HepG2 (cell line): ENCODE data around the gene FHIT.

Experiments
- BHLHE40 ChIP-seq: IDR thresholded peaks from 2 replicates; pipeline ENCODE4 v1.6.1; 2011; ENCODE audit warnings: low read length, improper control_type of control experiment
- CBX2 ChIP-seq, 2 experiments: fragments of 200-600 bp in 1 of 2; sonication (generic); formaldehyde crosslinking in 1 of 2; IDR thresholded peaks; 2 replicates each; pipeline versions ENCODE4 v1.7.0 to v1.8.1; 2018 to 2022; ENCODE audit warnings: low read depth in 2 of 2, low read length in 1 of 2, mild to moderate bottlenecking in 1 of 2, missing genetic modification reagents in 1 of 2
- HDAC6 ChIP-seq: fragments of 200-600 bp; sonication (generic); IDR thresholded peaks from 2 replicates; pipeline ENCODE4 v1.7.0; 2017; ENCODE audit warnings: mild to moderate bottlenecking, antibody characterized with exemption, low read length, low read depth
- JUND ChIP-seq: sonication (generic); formaldehyde crosslinking; IDR thresholded peaks from 2 replicates; pipeline ENCODE4 v1.8.0; 2022; ENCODE audit warnings: mild to moderate bottlenecking, missing genetic modification reagents
- NAIF1 ChIP-seq: sonication (generic); formaldehyde crosslinking; IDR thresholded peaks from 2 replicates; pipeline ENCODE4 v1.5.0; 2020; ENCODE audit warnings: mild to moderate bottlenecking, missing genetic modification reagents, borderline replicate concordance
- NR1H2 ChIP-seq: sonication (generic); formaldehyde crosslinking; IDR thresholded peaks from 2 replicates; pipeline ENCODE4 v1.8.1; 2022; ENCODE audit warnings: low read depth, missing genetic modification reagents, borderline replicate concordance
- TAF1 ChIP-seq: sonication (generic); formaldehyde crosslinking; IDR thresholded peaks from 2 replicates; pipeline ENCODE4 v1.4.0; 2020; ENCODE audit warnings: missing genetic modification reagents
- TF ChIP-seq, protein P1 (sequence below), 2 experiments: IDR thresholded peaks; 2 replicates each; pipeline ENCODE4 v1.6.1; 2011 to 2012; ENCODE audit warnings: low read length in 2 of 2, borderline replicate concordance in 1 of 2, low read depth in 1 of 2, mild to moderate bottlenecking in 1 of 2, moderate library complexity in 1 of 2
- TF ChIP-seq, protein P2 (sequence below): sonication (generic); formaldehyde crosslinking; IDR thresholded peaks from 2 replicates; pipeline ENCODE4 v1.5.0; 2020; ENCODE audit warnings: mild to moderate bottlenecking, missing genetic modification reagents, moderate library complexity
- TF ChIP-seq, protein P3 (sequence below): sonication (generic); formaldehyde crosslinking; IDR thresholded peaks from 2 replicates; pipeline ENCODE4 v1.4.0; 2020; ENCODE audit warnings: missing genetic modification reagents

GRCh38 chr3:60290122-60290492 is 961.1 kb downstream of the FHIT start:
- TF ChIP-seq BHLHE40, result no peak
- TF ChIP-seq JUND, result no peak
- no peak for TF ChIP-seq TAF1 (CRISPR knock-in tag)
- no peak for TF ChIP-seq NR1H2 (CRISPR knock-in tag)
- TF ChIP-seq, protein P1, sequence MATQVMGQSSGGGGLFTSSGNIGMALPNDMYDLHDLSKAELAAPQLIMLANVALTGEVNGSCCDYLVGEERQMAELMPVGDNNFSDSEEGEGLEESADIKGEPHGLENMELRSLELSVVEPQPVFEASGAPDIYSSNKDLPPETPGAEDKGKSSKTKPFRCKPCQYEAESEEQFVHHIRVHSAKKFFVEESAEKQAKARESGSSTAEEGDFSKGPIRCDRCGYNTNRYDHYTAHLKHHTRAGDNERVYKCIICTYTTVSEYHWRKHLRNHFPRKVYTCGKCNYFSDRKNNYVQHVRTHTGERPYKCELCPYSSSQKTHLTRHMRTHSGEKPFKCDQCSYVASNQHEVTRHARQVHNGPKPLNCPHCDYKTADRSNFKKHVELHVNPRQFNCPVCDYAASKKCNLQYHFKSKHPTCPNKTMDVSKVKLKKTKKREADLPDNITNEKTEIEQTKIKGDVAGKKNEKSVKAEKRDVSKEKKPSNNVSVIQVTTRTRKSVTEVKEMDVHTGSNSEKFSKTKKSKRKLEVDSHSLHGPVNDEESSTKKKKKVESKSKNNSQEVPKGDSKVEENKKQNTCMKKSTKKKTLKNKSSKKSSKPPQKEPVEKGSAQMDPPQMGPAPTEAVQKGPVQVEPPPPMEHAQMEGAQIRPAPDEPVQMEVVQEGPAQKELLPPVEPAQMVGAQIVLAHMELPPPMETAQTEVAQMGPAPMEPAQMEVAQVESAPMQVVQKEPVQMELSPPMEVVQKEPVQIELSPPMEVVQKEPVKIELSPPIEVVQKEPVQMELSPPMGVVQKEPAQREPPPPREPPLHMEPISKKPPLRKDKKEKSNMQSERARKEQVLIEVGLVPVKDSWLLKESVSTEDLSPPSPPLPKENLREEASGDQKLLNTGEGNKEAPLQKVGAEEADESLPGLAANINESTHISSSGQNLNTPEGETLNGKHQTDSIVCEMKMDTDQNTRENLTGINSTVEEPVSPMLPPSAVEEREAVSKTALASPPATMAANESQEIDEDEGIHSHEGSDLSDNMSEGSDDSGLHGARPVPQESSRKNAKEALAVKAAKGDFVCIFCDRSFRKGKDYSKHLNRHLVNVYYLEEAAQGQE (IDR thresholded peaks at IDR 0.05; ENCODE audit: borderline replicate concordance in 1 of 2, low read depth in 1 of 2, low read length in 2 of 2), result no peak
- TF ChIP-seq HDAC6, result no peak
- no peak for TF ChIP-seq NAIF1 (CRISPR knock-in tag)
- TF ChIP-seq, protein P2, sequence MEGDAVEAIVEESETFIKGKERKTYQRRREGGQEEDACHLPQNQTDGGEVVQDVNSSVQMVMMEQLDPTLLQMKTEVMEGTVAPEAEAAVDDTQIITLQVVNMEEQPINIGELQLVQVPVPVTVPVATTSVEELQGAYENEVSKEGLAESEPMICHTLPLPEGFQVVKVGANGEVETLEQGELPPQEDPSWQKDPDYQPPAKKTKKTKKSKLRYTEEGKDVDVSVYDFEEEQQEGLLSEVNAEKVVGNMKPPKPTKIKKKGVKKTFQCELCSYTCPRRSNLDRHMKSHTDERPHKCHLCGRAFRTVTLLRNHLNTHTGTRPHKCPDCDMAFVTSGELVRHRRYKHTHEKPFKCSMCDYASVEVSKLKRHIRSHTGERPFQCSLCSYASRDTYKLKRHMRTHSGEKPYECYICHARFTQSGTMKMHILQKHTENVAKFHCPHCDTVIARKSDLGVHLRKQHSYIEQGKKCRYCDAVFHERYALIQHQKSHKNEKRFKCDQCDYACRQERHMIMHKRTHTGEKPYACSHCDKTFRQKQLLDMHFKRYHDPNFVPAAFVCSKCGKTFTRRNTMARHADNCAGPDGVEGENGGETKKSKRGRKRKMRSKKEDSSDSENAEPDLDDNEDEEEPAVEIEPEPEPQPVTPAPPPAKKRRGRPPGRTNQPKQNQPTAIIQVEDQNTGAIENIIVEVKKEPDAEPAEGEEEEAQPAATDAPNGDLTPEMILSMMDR (CRISPR knock-in tag), result no peak
- TF ChIP-seq, protein P3, sequence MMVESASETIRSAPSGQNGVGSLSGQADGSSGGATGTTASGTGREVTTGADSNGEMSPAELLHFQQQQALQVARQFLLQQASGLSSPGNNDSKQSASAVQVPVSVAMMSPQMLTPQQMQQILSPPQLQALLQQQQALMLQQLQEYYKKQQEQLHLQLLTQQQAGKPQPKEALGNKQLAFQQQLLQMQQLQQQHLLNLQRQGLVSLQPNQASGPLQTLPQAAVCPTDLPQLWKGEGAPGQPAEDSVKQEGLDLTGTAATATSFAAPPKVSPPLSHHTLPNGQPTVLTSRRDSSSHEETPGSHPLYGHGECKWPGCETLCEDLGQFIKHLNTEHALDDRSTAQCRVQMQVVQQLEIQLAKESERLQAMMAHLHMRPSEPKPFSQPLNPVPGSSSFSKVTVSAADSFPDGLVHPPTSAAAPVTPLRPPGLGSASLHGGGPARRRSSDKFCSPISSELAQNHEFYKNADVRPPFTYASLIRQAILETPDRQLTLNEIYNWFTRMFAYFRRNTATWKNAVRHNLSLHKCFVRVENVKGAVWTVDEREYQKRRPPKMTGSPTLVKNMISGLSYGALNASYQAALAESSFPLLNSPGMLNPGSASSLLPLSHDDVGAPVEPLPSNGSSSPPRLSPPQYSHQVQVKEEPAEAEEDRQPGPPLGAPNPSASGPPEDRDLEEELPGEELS (CRISPR knock-in tag), result no peak
- TF ChIP-seq CBX2 (IDR thresholded peaks at IDR 0.05; ENCODE audit: low read depth, low read length), result no peak
- no peak for TF ChIP-seq CBX2 (CRISPR knock-in tag; IDR thresholded peaks at IDR 0.05; ENCODE audit: low read depth)
